ENCODE measurements around the gene IGF2BP2.

- TF ChIP-seq CTCF (conservative IDR thresholded peaks at IDR 0.05): no peak
- TF ChIP-seq ZFX (IDR thresholded peaks at IDR 0.05): no peak
These were observed 5.4 kb upstream of the IGF2BP2 start for GRCh38 chr3:185830018-185830797.
